Loucy (cell line): ENCODE results near the gene CIROP.

Experiments used
- H2AFZ ChIP-seq: fragments of 200-600 bp; sonication (generic); 2 replicates; pipeline ENCODE4 v1.6.0; 2016; ENCODE audit warnings: antibody characterized with exemption, mild to moderate bottlenecking, low read length, moderate library complexity
- H3F3A ChIP-seq: fragments of 200-600 bp; 2 replicates; pipeline ENCODE4 v1.6.0; 2016; ENCODE audit warnings: antibody characterized with exemption, low read depth, mild to moderate bottlenecking
- H3K27me3 ChIP-seq: fragments of 200-600 bp; sonication (generic); 2 replicates; pipeline ENCODE4 v1.6.1; 2014; ENCODE audit warnings: low read length, mild to moderate bottlenecking; ENCODE audit not compliant: insufficient read depth, poor library complexity, severe bottlenecking
- H3K36me3 ChIP-seq: fragments of 200-600 bp; sonication (generic); 2 replicates; pipeline ENCODE4 v1.6.1; 2016; ENCODE audit warnings: low read length; ENCODE audit not compliant: insufficient read depth
- H3K4me1 ChIP-seq: fragments of 200-600 bp; sonication (generic); 2 replicates; pipeline ENCODE4 v1.5.1; 2014; ENCODE audit warnings: low read length, mild to moderate bottlenecking; ENCODE audit not compliant: insufficient read depth, poor library complexity, severe bottlenecking
- H3K4me2 ChIP-seq: fragments of 200-600 bp; sonication (generic); 2 replicates; pipeline ENCODE4 v1.6.0; 2014; ENCODE audit warnings: antibody characterized with exemption, low read length, low read depth, mild to moderate bottlenecking; ENCODE audit not compliant: poor library complexity, severe bottlenecking
- H3K4me3 ChIP-seq: fragments of 200-600 bp; sonication (generic); 2 replicates; pipeline ENCODE4 v1.5.1; 2014; ENCODE audit warnings: low read length, mild to moderate bottlenecking, mixed read lengths; ENCODE audit not compliant: poor library complexity, severe bottlenecking
- H3K79me2 ChIP-seq: fragments of 200-600 bp; sonication (generic); 2 replicates; pipeline ENCODE4 v1.6.1; 2014; ENCODE audit warnings: low read length; ENCODE audit not compliant: insufficient read depth
- H3K9ac ChIP-seq: fragments of 200-600 bp; sonication (generic); 2 replicates; pipeline ENCODE4 v1.6.0; 2014; ENCODE audit warnings: mild to moderate bottlenecking, low read depth, low read length, moderate library complexity; ENCODE audit not compliant: poor library complexity, severe bottlenecking
- H3K9me2 ChIP-seq: fragments of 200-600 bp; sonication (generic); replicated peaks from 2 replicates; pipeline ENCODE4 v1.6.1; 2016; ENCODE audit warnings: low read depth, low read length, mixed read lengths
- H3K9me3 ChIP-seq: fragments of 200-600 bp; sonication (generic); 2 replicates; pipeline ENCODE4 v1.6.1; 2014; ENCODE audit warnings: mild to moderate bottlenecking, antibody characterized with exemption, low read length, low read depth; ENCODE audit not compliant: insufficient read depth
- H4K20me1 ChIP-seq: fragments of 200-600 bp; sonication (generic); 2 replicates; pipeline ENCODE4 v1.6.0; 2014; ENCODE audit warnings: antibody characterized with exemption, low read length, mild to moderate bottlenecking; ENCODE audit not compliant: insufficient read depth, poor library complexity, severe bottlenecking
- EZH2phosphoT487 ChIP-seq: fragments of 200-600 bp; IDR thresholded peaks from 2 replicates; pipeline ENCODE4 v1.6.1; 2018; ENCODE audit warnings: antibody characterized with exemption, mild to moderate bottlenecking, moderate library complexity, borderline replicate concordance
- TF ChIP-seq, protein P1 (sequence below): fragments of 200-600 bp; sonication (generic); conservative IDR thresholded peaks from 2 replicates; pipeline ENCODE4 v1.5.1; 2014; ENCODE audit warnings: mild to moderate bottlenecking, antibody characterized with exemption, low read length

Gene CIROP

DNA sequence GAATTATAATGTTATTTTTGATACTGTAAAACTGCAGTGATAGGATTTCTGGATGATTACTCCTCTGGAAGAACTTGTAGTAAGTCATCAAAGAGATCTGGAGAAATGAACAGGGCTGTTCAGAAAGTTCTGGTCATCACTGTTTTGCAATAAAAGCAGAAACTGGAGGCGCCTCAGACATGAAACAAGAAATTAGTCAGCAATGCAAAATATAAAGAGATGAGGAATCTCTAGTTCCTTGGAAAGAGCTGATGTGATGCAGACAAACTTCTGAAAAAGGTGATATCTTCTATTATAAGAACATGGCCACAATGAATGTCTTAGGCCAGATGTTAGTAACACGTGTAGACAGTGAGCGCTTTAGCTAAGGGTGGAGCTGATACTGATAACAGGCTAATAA is 19.3 kb downstream of the CIROP start:
- no peaks in the 10 kb centered on the region for H3K9me2 ChIP-seq
- peaks cover 92% of the 10 kb centered on the region for H3K36me3 ChIP-seq
- TF ChIP-seq, protein P1, sequence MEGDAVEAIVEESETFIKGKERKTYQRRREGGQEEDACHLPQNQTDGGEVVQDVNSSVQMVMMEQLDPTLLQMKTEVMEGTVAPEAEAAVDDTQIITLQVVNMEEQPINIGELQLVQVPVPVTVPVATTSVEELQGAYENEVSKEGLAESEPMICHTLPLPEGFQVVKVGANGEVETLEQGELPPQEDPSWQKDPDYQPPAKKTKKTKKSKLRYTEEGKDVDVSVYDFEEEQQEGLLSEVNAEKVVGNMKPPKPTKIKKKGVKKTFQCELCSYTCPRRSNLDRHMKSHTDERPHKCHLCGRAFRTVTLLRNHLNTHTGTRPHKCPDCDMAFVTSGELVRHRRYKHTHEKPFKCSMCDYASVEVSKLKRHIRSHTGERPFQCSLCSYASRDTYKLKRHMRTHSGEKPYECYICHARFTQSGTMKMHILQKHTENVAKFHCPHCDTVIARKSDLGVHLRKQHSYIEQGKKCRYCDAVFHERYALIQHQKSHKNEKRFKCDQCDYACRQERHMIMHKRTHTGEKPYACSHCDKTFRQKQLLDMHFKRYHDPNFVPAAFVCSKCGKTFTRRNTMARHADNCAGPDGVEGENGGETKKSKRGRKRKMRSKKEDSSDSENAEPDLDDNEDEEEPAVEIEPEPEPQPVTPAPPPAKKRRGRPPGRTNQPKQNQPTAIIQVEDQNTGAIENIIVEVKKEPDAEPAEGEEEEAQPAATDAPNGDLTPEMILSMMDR: no peak
- TF ChIP-seq EZH2phosphoT487: no peak
- no peaks in the 10 kb centered on the region for H3K27me3 ChIP-seq
- H4K20me1 ChIP-seq: peaks cover 9% of the 10 kb centered on the region
- peaks cover 16% of the 10 kb centered on the region for H3K79me2 ChIP-seq
- no peak overlapping the region for H3K9ac ChIP-seq
- H3K4me1 ChIP-seq: peaks cover 3% of the 10 kb centered on the region
- H3K4me3 ChIP-seq: no peak overlapping the region
- H3F3A ChIP-seq: no peaks in the 10 kb centered on the region
- H3K9me3 ChIP-seq: no peaks in the 10 kb centered on the region
- no peak overlapping the region for H2AFZ ChIP-seq
- no peak overlapping the region for H3K4me2 ChIP-seq

DNA sequence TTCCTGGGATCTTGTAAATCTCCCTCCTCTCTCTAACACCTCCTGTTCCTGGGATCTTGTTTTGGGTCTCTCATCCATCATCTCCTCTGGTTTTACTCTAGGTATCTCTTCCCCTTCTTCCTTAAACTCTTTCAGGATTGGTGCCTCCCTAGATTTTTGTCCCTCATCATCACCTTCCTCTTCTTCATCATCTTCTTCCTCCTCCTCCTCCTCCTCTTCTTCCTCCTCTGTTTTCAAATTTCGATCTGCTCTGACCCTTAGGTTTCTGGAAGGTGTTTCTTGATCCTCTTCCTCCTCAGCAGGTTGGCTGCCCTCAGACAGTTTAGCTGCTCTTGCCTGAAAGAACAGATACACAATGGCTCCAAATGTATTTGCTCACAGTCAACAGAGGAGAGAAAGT is 24.3 kb downstream of the CIROP start:
- Histone ChIP-seq H3K9me3 (no peaks in the 10 kb centered on the region), H3K4me3 (no peak overlapping the region), H3K79me2 (no peaks in the 10 kb centered on the region), H3K4me2 (no peak overlapping the region), H3K27me3 (no peaks in the 10 kb centered on the region), H3K36me3 (peaks cover 92% of the 10 kb centered on the region), H3F3A (peaks cover 7% of the 10 kb centered on the region; the same call in 1 of the 2 replicates), H4K20me1 (peaks cover 6% of the 10 kb centered on the region), H2AFZ (no peak overlapping the region), H3K4me1 (no peaks in the 10 kb centered on the region), H3K9me2 (no peaks in the 10 kb centered on the region), H3K9ac (no peak overlapping the region)
- TF ChIP-seq, protein P1: no peak
- TF ChIP-seq EZH2phosphoT487: no peak

DNA sequence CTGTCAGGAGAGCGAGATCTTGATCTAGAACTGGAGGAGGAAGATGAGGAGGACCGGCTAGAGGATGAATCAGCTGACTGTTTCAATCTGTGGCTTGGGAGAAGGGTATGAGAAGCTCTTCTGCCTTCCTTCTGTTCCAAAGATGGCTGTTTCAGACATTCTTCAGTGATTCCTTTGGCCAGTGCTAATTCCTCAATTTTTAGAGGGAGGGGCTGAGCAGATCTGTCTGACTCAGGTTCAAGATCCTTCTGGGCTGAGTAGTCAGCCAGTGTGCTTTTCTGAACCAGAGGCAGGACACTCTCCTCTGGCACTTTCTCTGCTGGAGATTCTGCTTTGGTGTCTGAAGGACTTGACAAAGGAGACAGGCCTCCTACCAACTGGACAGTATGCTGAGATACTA is 25.1 kb downstream of the CIROP start:
- no peak overlapping the region for H3K4me2 ChIP-seq
- TF ChIP-seq EZH2phosphoT487: no peak
- TF ChIP-seq, protein P1: no peak
- H3K9me2 ChIP-seq: no peaks in the 10 kb centered on the region
- H4K20me1 ChIP-seq: peaks cover 6% of the 10 kb centered on the region
- no peaks in the 10 kb centered on the region for H3K4me1 ChIP-seq
- no peak overlapping the region for H2AFZ ChIP-seq
- no peaks in the 10 kb centered on the region for H3K27me3 ChIP-seq
- no peak overlapping the region for H3K9ac ChIP-seq
- H3F3A ChIP-seq: peaks cover 7% of the 10 kb centered on the region; the same call in 1 of the 2 replicates
- peaks cover 92% of the 10 kb centered on the region for H3K36me3 ChIP-seq
- no peaks in the 10 kb centered on the region for H3K9me3 ChIP-seq
- H3K4me3 ChIP-seq: no peak overlapping the region
- no peaks in the 10 kb centered on the region for H3K79me2 ChIP-seq
